ENCODE data around the gene ZNF609.

ZNF609 gene

GRCh38 chr15:64460206-64460723, at the start of gene ZNF609:
Gene ZNF609 (plus strand): TSS chr15:64460578. CDS start chr15:64499420, 38,842 bp downstream.
- Histone ChIP-seq H3K4me1 (peaks cover 66 to 87% (median 73%) of the 10 kb centered on the region in 10 experiments), H3K4me3 (peak within 1 kb of the TSS; percentile 60 to 76 (median 65)), H3K27ac (peak within 1 kb of the TSS; percentile 41 to 87 (median 80); a peak in 21 of 22 replicates), H3K27me3 (no peaks in the 10 kb centered on the region), H3K9ac (peak within 1 kb of the TSS; percentile 72 to 85 (median 80)), H3K4me2 (peak within 1 kb of the TSS; percentile 84 to 100 (median 94)), H4K20me1 (peaks cover 24 to 49% (median 36%) of the 10 kb centered on the region in 11 experiments; a peak in 19 of 22 replicates), H3K9me3 (replicated peaks in 1 of 11) (no peaks in the 10 kb centered on the region), H3K36me3 (peaks cover 0 to 23% (median 5%) of the 10 kb centered on the region in 11 experiments; a peak in 13 of 22 replicates)
- TF ChIP-seq Cebpa-rat (IDR thresholded peaks at IDR 0.05), result no peak

- no peaks in the 10 kb centered on the region for H3K4me1 ChIP-seq
- H3K36me3 ChIP-seq, result peaks cover 88 to 100% (median 94%) of the 10 kb centered on the region in 11 experiments
- no peak overlapping the region for H3K9ac ChIP-seq
- no peaks in the 10 kb centered on the region for H3K27me3 ChIP-seq
- no peak overlapping the region for H3K27ac ChIP-seq
- peaks cover 0 to 12% (median 0%) of the 10 kb centered on the region in 11 experiments; a peak in 2 of 22 replicates for H4K20me1 ChIP-seq
- H3K4me2 ChIP-seq, result no peak overlapping the region
- no peak for TF ChIP-seq Cebpa-rat (IDR thresholded peaks at IDR 0.05)
- H3K9me3 ChIP-seq (replicated peaks in 1 of 11), result no peaks in the 10 kb centered on the region
- no peak overlapping the region for H3K4me3 ChIP-seq
These were observed 48.2 kb upstream of the ZNF609 start for GRCh38 chr15:64412216-64412615.

- Histone ChIP-seq H3K27ac (no peak overlapping the region), H3K4me2 (no peak overlapping the region), H3K4me1 (peaks cover 0 to 10% (median 0%) of the 10 kb centered on the region in 10 experiments; a peak in 6 of 20 replicates), H3K9me3 (replicated peaks in 1 of 11) (no peaks in the 10 kb centered on the region), H3K27me3 (no peaks in the 10 kb centered on the region), H3K9ac (no peak overlapping the region), H3K4me3 (no peak overlapping the region), H4K20me1 (peaks cover 0 to 18% (median 0%) of the 10 kb centered on the region in 11 experiments; a peak in 4 of 22 replicates), H3K36me3 (peaks cover 72 to 100% (median 88%) of the 10 kb centered on the region in 11 experiments)
- TF ChIP-seq Cebpa-rat (IDR thresholded peaks at IDR 0.05), result no peak
These were observed 37.7 kb upstream of the ZNF609 start for GRCh38 chr15:64422697-64423096.

- H3K4me1 ChIP-seq, result peaks cover 3 to 19% (median 10%) of the 10 kb centered on the region in 10 experiments
- no peaks in the 10 kb centered on the region for H3K9me3 ChIP-seq (replicated peaks in 1 of 11)
- H3K9ac ChIP-seq, result no peak overlapping the region; a peak in 1 of 22 replicates
- peaks cover 0 to 18% (median 0%) of the 10 kb centered on the region in 11 experiments; a peak in 3 of 22 replicates for H4K20me1 ChIP-seq
- H3K4me2 ChIP-seq, result peak overlapping the region in 2 of 11 experiments; percentile 24 to 48; a peak in 2 of 22 replicates
- H3K27me3 ChIP-seq, result no peaks in the 10 kb centered on the region
- H3K27ac ChIP-seq, result no peak overlapping the region
- no peak for TF ChIP-seq Cebpa-rat (IDR thresholded peaks at IDR 0.05)
- H3K4me3 ChIP-seq, result no peak overlapping the region
- peaks cover 70 to 97% (median 86%) of the 10 kb centered on the region in 11 experiments for H3K36me3 ChIP-seq
These were observed 36.4 kb upstream of the ZNF609 start for GRCh38 chr15:64423970-64424369.

GRCh38 chr15:64425221-64425620, 35.2 kb upstream of the ZNF609 start:
- Histone ChIP-seq H3K9me3 (replicated peaks in 1 of 11) (no peaks in the 10 kb centered on the region), H4K20me1 (peaks cover 0 to 21% (median 0%) of the 10 kb centered on the region in 11 experiments; a peak in 3 of 22 replicates), H3K9ac (no peak overlapping the region), H3K36me3 (peaks cover 58 to 86% (median 74%) of the 10 kb centered on the region in 11 experiments), H3K4me1 (peaks cover 15 to 32% (median 22%) of the 10 kb centered on the region in 10 experiments), H3K27ac (no peak overlapping the region), H3K4me2 (no peak overlapping the region), H3K27me3 (no peaks in the 10 kb centered on the region), H3K4me3 (no peak overlapping the region)
- no peak for TF ChIP-seq Cebpa-rat (IDR thresholded peaks at IDR 0.05)

GRCh38 chr15:64426845-64427465, 33.4 kb upstream of the ZNF609 start:
- peak overlapping the region in 3 of 11 experiments; percentile 91 to 95 (median 92); a peak in 2 of 22 replicates for H3K27ac ChIP-seq
- TF ChIP-seq Cebpa-rat (IDR thresholded peaks at IDR 0.05), result no peak
- no peak overlapping the region for H3K4me2 ChIP-seq
- peaks cover 28 to 45% (median 35%) of the 10 kb centered on the region in 10 experiments for H3K4me1 ChIP-seq
- no peaks in the 10 kb centered on the region for H3K9me3 ChIP-seq (replicated peaks in 1 of 11)
- no peak overlapping the region for H3K9ac ChIP-seq
- H3K27me3 ChIP-seq, result no peaks in the 10 kb centered on the region
- no peak overlapping the region for H3K4me3 ChIP-seq
- peaks cover 41 to 85% (median 59%) of the 10 kb centered on the region in 11 experiments for H3K36me3 ChIP-seq
- H4K20me1 ChIP-seq, result peaks cover 0 to 20% (median 0%) of the 10 kb centered on the region in 11 experiments; a peak in 3 of 22 replicates

- no peak for TF ChIP-seq Cebpa-rat (IDR thresholded peaks at IDR 0.05)
- peak overlapping the region in 10 of 11 experiments; percentile 27 to 95 (median 91); a peak in 19 of 22 replicates for H3K27ac ChIP-seq
These were observed 30.9 kb upstream of the ZNF609 start for GRCh38 chr15:64429448-64429847.

GRCh38 chr15:64430000-64430735, 30.2 kb upstream of the ZNF609 start:
- H3K4me2 ChIP-seq, result peak overlapping the region; percentile 54 to 78 (median 69); a peak in 21 of 22 replicates
- peaks cover 0 to 14% (median 0%) of the 10 kb centered on the region in 11 experiments; a peak in 2 of 22 replicates for H4K20me1 ChIP-seq
- peak overlapping the region; percentile 23 to 83 (median 75); a peak in 20 of 22 replicates for H3K9ac ChIP-seq
- TF ChIP-seq Cebpa-rat (IDR thresholded peaks at IDR 0.05), result peak in 8 of 11 experiments; percentile 41 to 87 (median 65); a peak in 13 of 22 replicates
- peak overlapping the region; percentile 1 to 95 (median 91); a peak in 19 of 22 replicates for H3K27ac ChIP-seq
- H3K36me3 ChIP-seq, result peaks cover 19 to 85% (median 52%) of the 10 kb centered on the region in 11 experiments
- no peaks in the 10 kb centered on the region for H3K27me3 ChIP-seq
- H3K9me3 ChIP-seq (replicated peaks in 1 of 11), result no peaks in the 10 kb centered on the region
- H3K4me3 ChIP-seq, result no peak overlapping the region
- H3K4me1 ChIP-seq, result peaks cover 26 to 37% (median 33%) of the 10 kb centered on the region in 10 experiments

More at GRCh38 chr15:64429448-64429847, 30.9 kb upstream of the ZNF609 start:
- H3K9ac ChIP-seq, result peak overlapping the region in 10 of 11 experiments; percentile 23 to 83 (median 75); a peak in 18 of 22 replicates
- H3K4me2 ChIP-seq, result peak overlapping the region; percentile 54 to 78 (median 69); a peak in 21 of 22 replicates
- H3K9me3 ChIP-seq (replicated peaks in 1 of 11), result no peaks in the 10 kb centered on the region
- H4K20me1 ChIP-seq, result peaks cover 0 to 14% (median 0%) of the 10 kb centered on the region in 11 experiments; a peak in 2 of 22 replicates
- no peak overlapping the region for H3K4me3 ChIP-seq
- H3K4me1 ChIP-seq, result peaks cover 26 to 37% (median 33%) of the 10 kb centered on the region in 10 experiments
- H3K27me3 ChIP-seq, result no peaks in the 10 kb centered on the region
- H3K36me3 ChIP-seq, result peaks cover 26 to 85% (median 54%) of the 10 kb centered on the region in 11 experiments

Data from BLaER1 treated with 17β-estradiol and CSF1 and Interleukin-3, amounts not matched to agents 10 nM and 100 nM (cell line).